ENCODE measurements around the gene SSH3.

DNA sequence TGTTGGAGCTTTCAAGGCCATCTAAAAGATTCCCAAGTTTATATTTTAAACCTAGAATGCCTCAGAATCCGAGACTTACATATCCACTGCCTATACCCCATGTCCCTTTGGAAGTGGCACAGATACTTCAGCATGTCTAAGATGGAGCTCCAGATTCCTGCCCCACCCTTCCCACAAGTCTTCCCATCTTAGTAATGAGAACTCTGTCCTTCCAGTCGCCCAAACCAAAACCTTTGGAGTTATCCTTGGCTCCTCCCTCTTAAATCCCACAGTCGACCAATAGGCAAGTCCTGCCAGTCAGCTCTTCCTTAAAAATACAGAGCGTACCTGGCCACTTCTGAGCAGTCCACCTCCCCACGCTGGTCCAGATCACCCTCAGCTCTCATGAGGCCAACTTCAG lies 45.7 kb downstream of the SSH3 start:
- TF ChIP-seq, protein P1, sequence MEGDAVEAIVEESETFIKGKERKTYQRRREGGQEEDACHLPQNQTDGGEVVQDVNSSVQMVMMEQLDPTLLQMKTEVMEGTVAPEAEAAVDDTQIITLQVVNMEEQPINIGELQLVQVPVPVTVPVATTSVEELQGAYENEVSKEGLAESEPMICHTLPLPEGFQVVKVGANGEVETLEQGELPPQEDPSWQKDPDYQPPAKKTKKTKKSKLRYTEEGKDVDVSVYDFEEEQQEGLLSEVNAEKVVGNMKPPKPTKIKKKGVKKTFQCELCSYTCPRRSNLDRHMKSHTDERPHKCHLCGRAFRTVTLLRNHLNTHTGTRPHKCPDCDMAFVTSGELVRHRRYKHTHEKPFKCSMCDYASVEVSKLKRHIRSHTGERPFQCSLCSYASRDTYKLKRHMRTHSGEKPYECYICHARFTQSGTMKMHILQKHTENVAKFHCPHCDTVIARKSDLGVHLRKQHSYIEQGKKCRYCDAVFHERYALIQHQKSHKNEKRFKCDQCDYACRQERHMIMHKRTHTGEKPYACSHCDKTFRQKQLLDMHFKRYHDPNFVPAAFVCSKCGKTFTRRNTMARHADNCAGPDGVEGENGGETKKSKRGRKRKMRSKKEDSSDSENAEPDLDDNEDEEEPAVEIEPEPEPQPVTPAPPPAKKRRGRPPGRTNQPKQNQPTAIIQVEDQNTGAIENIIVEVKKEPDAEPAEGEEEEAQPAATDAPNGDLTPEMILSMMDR (conservative IDR thresholded peaks at IDR 0.05; ENCODE audit: low read depth, low read length), result no peak
- TF ChIP-seq RFX5 (IDR thresholded peaks at IDR 0.05; ENCODE audit: low read depth, low read length), result no peak
- TF ChIP-seq, protein P2, sequence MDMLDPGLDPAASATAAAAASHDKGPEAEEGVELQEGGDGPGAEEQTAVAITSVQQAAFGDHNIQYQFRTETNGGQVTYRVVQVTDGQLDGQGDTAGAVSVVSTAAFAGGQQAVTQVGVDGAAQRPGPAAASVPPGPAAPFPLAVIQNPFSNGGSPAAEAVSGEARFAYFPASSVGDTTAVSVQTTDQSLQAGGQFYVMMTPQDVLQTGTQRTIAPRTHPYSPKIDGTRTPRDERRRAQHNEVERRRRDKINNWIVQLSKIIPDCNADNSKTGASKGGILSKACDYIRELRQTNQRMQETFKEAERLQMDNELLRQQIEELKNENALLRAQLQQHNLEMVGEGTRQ (IDR thresholded peaks at IDR 0.05; ENCODE audit: low read depth, low read length), result no peak
- no peak for TF ChIP-seq POLR2A (IDR thresholded peaks at IDR 0.05; ENCODE audit: low read depth, low read length)
- no peak for TF ChIP-seq CEBPB (IDR thresholded peaks at IDR 0.05; ENCODE audit: low read depth, low read length)
- TF ChIP-seq CHD1 (IDR thresholded peaks at IDR 0.05; ENCODE audit: low read depth, low read length), result no peak
- TF ChIP-seq RCOR1 (IDR thresholded peaks at IDR 0.05; ENCODE audit: insufficient replicate concordance, low read length), result no peak
- no peak for TF ChIP-seq RAD21 (IDR thresholded peaks at IDR 0.05; ENCODE audit: low read length)
